Stimulated activated naive CD8-positive, alpha-beta T cell treated with anti-CD3 and anti-CD28 coated beads, Interleukin-15, Interleukin-2, amounts not matched to agents 100 ng/mL and 50 ng/mL, for 24 hours (primary cell): ENCODE data around the gene MORF4L1.

ENCODE experiments used
- H3K27ac Mint-ChIP-seq: one replicate; pipeline ENCODE4 v1.8.0; 2021; ENCODE audit warnings: mild to moderate bottlenecking, mixed read lengths
- H3K27me3 Mint-ChIP-seq: one replicate; pipeline ENCODE4 v1.8.0; 2021; ENCODE audit warnings: mixed read lengths
- H3K36me3 Mint-ChIP-seq: one replicate; pipeline ENCODE4 v1.8.0; 2021; ENCODE audit warnings: low read depth, mixed read lengths
- H3K4me1 Mint-ChIP-seq: one replicate; pipeline ENCODE4 v1.8.0; 2021; ENCODE audit warnings: low read depth, mixed read lengths
- H3K4me3 Mint-ChIP-seq: one replicate; pipeline ENCODE4 v1.8.0; 2021; ENCODE audit warnings: mild to moderate bottlenecking, mixed read lengths
- H3K9me3 Mint-ChIP-seq: one replicate; pipeline ENCODE4 v1.8.0; 2021; ENCODE audit warnings: mixed read lengths

Gene MORF4L1

GRCh38 chr15:78904599-78905358 lies 32.1 kb downstream of the MORF4L1 start:
- no peak overlapping the region for H3K4me3 Mint-ChIP-seq
- no peaks in the 10 kb centered on the region for H3K27me3 Mint-ChIP-seq
- no peak overlapping the region for H3K27ac Mint-ChIP-seq
- peaks cover 73% of the 10 kb centered on the region for H3K36me3 Mint-ChIP-seq
- no peaks in the 10 kb centered on the region for H3K9me3 Mint-ChIP-seq
- H3K4me1 Mint-ChIP-seq, result peaks cover 8% of the 10 kb centered on the region

DNA sequence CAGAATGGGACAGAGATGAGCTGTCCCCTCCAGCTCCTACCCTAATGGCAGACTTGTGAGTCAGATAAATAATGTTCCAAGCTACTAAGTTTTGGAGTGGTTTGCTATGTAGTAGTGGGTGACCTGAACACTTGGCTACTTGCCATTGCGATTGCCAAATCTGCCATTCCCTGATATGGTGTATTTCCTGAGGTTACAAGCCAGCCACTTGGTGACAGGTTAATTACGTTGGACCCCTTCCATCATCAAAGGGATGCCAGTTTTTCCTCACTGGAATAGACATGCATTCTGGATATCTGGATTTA lies 33.6 kb downstream of the MORF4L1 start:
- Mint-ChIP-seq H3K9me3 (no peaks in the 10 kb centered on the region), H3K4me3 (no peak overlapping the region), H3K27me3 (no peaks in the 10 kb centered on the region), H3K4me1 (peaks cover 16% of the 10 kb centered on the region), H3K27ac (no peak overlapping the region), H3K36me3 (peaks cover 75% of the 10 kb centered on the region)

- Mint-ChIP-seq H3K36me3 (peaks cover 75% of the 10 kb centered on the region), H3K9me3 (no peaks in the 10 kb centered on the region), H3K4me3 (no peak overlapping the region), H3K27ac (no peak overlapping the region), H3K4me1 (peaks cover 16% of the 10 kb centered on the region), H3K27me3 (no peaks in the 10 kb centered on the region)
These were observed 34.9 kb downstream of the MORF4L1 start for GRCh38 chr15:78907577-78907976.

DNA sequence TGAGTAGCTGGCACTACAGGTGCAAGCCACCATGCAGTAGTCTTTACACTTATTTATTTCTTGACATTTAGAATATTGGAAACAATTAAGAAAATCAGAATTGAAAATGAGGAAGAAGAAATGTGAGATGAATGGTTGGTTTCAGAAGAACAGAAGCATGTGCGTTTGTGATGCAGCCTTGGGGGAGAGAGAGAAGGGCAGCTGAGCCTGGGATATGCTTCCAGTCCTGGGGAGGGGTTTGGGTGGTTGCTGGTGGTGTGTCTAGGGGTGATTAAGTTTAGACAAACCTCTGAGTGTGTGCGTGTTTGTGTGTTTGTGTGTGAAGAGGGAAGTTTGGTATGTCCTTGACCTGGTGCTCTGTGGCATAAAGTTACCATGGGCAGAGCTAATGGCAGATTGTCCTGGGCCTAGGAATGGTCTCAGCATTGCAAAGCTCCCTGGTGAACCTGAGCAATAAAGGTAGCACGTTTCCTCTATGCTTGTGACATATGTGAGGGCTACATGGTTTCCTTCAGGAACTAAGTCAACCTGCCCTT lies 36.5 kb downstream of the MORF4L1 start:
- H3K36me3 Mint-ChIP-seq, result peaks cover 70% of the 10 kb centered on the region
- peak overlapping the region; percentile 61 for H3K27ac Mint-ChIP-seq

GRCh38 chr15:78909791-78910228 lies 37.1 kb downstream of the MORF4L1 start:
- peak overlapping the region; percentile 5 for H3K27ac Mint-ChIP-seq

More for the DNA sequence above, 36.5 kb downstream of the MORF4L1 start:
- Mint-ChIP-seq H3K4me3 (no peak overlapping the region), H3K27me3 (no peaks in the 10 kb centered on the region), H3K9me3 (no peaks in the 10 kb centered on the region), H3K4me1 (peaks cover 16% of the 10 kb centered on the region)

GRCh38 chr15:78910271-78910670 lies 37.6 kb downstream of the MORF4L1 start:
- no peaks in the 10 kb centered on the region for H3K27me3 Mint-ChIP-seq
- peaks cover 66% of the 10 kb centered on the region for H3K36me3 Mint-ChIP-seq
- peaks cover 16% of the 10 kb centered on the region for H3K4me1 Mint-ChIP-seq
- no peak overlapping the region for H3K4me3 Mint-ChIP-seq
- no peaks in the 10 kb centered on the region for H3K9me3 Mint-ChIP-seq
- H3K27ac Mint-ChIP-seq, result peak overlapping the region; percentile 5

More at GRCh38 chr15:78909791-78910228, 37.1 kb downstream of the MORF4L1 start:
- peaks cover 69% of the 10 kb centered on the region for H3K36me3 Mint-ChIP-seq
- H3K4me1 Mint-ChIP-seq, result peaks cover 16% of the 10 kb centered on the region
- no peaks in the 10 kb centered on the region for H3K9me3 Mint-ChIP-seq
- no peak overlapping the region for H3K4me3 Mint-ChIP-seq
- H3K27me3 Mint-ChIP-seq, result no peaks in the 10 kb centered on the region

DNA sequence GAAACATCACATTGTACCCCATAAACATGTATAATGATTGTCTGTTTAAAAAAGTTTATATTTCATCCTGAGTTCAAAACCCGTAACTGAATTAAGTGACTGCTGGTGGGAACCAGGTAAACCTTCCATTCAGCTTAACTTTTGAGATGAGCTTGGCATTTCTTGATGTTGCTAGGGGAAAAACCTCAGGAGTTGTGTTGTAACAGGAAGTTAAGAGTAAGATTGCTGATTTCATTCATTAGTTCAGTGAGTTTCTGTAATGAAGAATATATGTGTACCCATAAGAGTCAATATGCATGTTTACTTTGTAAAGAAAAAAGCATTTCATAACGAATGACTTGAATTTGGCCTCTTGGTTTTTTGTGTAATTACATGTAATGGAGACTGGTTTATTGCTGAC lies 39.6 kb downstream of the MORF4L1 start:
- Mint-ChIP-seq H3K27me3 (no peaks in the 10 kb centered on the region), H3K4me1 (peaks cover 16% of the 10 kb centered on the region), H3K27ac (peak overlapping the region; percentile 72), H3K9me3 (no peaks in the 10 kb centered on the region), H3K36me3 (peaks cover 55% of the 10 kb centered on the region), H3K4me3 (no peak overlapping the region)

- H3K4me3 Mint-ChIP-seq, result no peak overlapping the region
- H3K4me1 Mint-ChIP-seq, result peaks cover 16% of the 10 kb centered on the region
- H3K27me3 Mint-ChIP-seq, result no peaks in the 10 kb centered on the region
- peaks cover 55% of the 10 kb centered on the region for H3K36me3 Mint-ChIP-seq
- no peak overlapping the region for H3K27ac Mint-ChIP-seq
- H3K9me3 Mint-ChIP-seq, result no peaks in the 10 kb centered on the region
These were observed 40.3 kb downstream of the MORF4L1 start for GRCh38 chr15:78913012-78913411.

GRCh38 chr15:78914027-78914764 lies 41.5 kb downstream of the MORF4L1 start:
- peaks cover 48% of the 10 kb centered on the region for H3K36me3 Mint-ChIP-seq
- no peak overlapping the region for H3K4me3 Mint-ChIP-seq
- peaks cover 10% of the 10 kb centered on the region for H3K4me1 Mint-ChIP-seq
- H3K9me3 Mint-ChIP-seq, result no peaks in the 10 kb centered on the region
- no peaks in the 10 kb centered on the region for H3K27me3 Mint-ChIP-seq
- H3K27ac Mint-ChIP-seq, result peak overlapping the region; percentile 38

DNA sequence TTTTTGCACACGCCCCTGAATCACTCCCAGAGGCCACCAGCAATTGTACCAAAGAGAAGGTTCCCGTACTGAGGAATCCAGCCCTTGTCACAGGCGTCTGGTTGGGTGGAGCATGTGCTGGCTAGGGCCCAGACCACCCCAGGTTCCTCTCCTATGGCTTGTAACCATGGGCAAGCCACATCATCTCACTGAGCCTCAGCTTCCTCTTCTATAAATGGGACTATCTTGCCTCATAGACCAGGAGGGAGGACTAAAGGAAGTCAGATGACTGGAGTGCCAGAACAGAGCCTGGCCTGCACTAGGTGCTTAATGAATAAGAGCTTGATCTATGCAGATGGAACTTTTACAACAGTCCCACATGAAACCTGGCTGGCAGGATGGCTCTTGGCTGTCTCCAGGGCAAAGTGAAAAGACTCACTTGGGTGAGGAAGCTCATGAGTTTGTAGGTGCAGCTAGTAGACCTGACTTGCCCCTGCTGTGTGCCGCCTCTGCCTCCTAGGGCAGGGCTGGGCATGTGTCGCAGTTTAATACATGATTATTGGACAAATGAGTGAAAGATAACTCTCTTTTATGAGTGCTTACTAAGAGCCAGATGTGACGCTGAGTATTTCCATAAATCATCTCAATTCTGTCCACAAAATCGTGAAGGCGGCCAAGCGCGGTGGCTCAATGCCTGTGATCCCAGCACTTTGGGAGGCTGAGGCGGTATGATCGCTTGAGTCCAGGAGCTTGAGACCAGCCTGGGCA lies 42.8 kb downstream of the MORF4L1 start:
- H3K36me3 Mint-ChIP-seq, result peaks cover 45% of the 10 kb centered on the region
- H3K4me3 Mint-ChIP-seq, result no peak overlapping the region
- H3K4me1 Mint-ChIP-seq, result peaks cover 2% of the 10 kb centered on the region
- no peaks in the 10 kb centered on the region for H3K27me3 Mint-ChIP-seq
- no peak overlapping the region for H3K27ac Mint-ChIP-seq
- H3K9me3 Mint-ChIP-seq, result no peaks in the 10 kb centered on the region

GRCh38 chr15:78916088-78916487 lies 43.4 kb downstream of the MORF4L1 start:
- Mint-ChIP-seq H3K9me3 (no peaks in the 10 kb centered on the region), H3K27me3 (no peaks in the 10 kb centered on the region), H3K4me3 (no peak overlapping the region), H3K36me3 (peaks cover 43% of the 10 kb centered on the region), H3K27ac (no peak overlapping the region), H3K4me1 (no peaks in the 10 kb centered on the region)

GRCh38 chr15:78917888-78918287 lies 45.2 kb downstream of the MORF4L1 start:
- Mint-ChIP-seq H3K36me3 (peaks cover 36% of the 10 kb centered on the region), H3K4me1 (no peaks in the 10 kb centered on the region), H3K4me3 (no peak overlapping the region), H3K27me3 (no peaks in the 10 kb centered on the region), H3K27ac (no peak overlapping the region), H3K9me3 (no peaks in the 10 kb centered on the region)

DNA sequence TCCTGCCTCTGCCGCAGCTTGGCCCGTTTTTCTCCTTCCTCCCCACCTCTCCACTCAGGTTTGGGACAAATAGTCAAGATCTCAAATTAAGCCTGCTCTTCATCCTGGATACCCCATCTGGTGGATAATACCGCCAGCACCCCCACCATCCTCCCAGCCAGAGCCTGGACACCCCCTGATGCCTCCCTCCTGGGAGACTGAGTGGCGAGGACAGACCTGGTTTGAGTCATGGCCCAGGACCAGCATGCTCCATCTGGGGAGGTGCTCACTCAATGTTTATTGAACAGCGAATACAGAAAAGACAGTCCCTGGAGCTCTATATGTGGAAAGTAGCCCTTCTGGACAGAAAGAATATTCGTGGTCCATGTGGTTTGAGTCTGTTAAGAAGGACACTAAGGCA lies 48.8 kb downstream of the MORF4L1 start:
- Mint-ChIP-seq H3K27me3 (no peaks in the 10 kb centered on the region), H3K9me3 (no peaks in the 10 kb centered on the region), H3K36me3 (peaks cover 30% of the 10 kb centered on the region), H3K4me3 (no peak overlapping the region), H3K4me1 (no peaks in the 10 kb centered on the region), H3K27ac (no peak overlapping the region)

GRCh38 chr15:78921940-78922339 lies 49.2 kb downstream of the MORF4L1 start:
- no peaks in the 10 kb centered on the region for H3K27me3 Mint-ChIP-seq
- no peaks in the 10 kb centered on the region for H3K4me1 Mint-ChIP-seq
- H3K27ac Mint-ChIP-seq, result no peak overlapping the region
- no peaks in the 10 kb centered on the region for H3K9me3 Mint-ChIP-seq
- peaks cover 30% of the 10 kb centered on the region for H3K36me3 Mint-ChIP-seq
- no peak overlapping the region for H3K4me3 Mint-ChIP-seq

DNA sequence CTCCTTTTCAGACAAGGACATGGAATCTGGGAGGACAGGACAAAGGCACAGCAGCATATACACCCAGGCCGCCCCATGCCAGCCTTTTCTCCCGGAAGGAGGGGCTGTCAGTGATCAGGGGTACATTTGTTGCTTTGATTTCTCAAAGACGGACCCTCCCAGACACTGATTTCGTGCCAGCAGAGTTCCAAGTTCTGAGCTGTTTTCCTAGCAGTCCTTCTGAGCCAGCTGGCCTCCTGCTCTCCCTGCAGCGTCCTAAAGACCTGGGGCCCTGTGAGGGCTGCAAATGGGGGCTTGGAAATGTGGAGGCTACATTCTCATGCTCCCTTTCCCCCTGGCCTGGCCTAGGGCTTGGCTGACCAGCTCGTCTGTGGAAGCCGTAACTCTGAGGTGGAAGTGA lies 49.8 kb downstream of the MORF4L1 start:
- Mint-ChIP-seq H3K36me3 (peaks cover 30% of the 10 kb centered on the region), H3K4me3 (no peak overlapping the region), H3K27ac (no peak overlapping the region)

More for the DNA sequence above, 49.8 kb downstream of the MORF4L1 start:
- Mint-ChIP-seq H3K9me3 (no peaks in the 10 kb centered on the region), H3K27me3 (no peaks in the 10 kb centered on the region), H3K4me1 (no peaks in the 10 kb centered on the region)
